Fibroblast of lung (primary cell): ENCODE results near the gene THAP5. TPM values are rescaled to one million over a fixed set of nuclear protein-coding genes. Genes with fewer than 3 reads are reported as not detected.

Experiments
- DNase-seq, 2 donors: peaks; one replicate each; pipeline versions ENCODE4 v3.0.0 to v3.0.0-alpha.2; 2010; ENCODE audit warnings: low read depth in 2 of 2
- H2AFZ ChIP-seq: 2 replicates; pipeline ENCODE4 v1.5.1; 2012; ENCODE audit warnings: low read length, control low read depth, inconsistent platforms
- H3K27ac ChIP-seq: 2 replicates; pipeline ENCODE4 v1.5.1; 2011; ENCODE audit warnings: low read length, control low read depth; ENCODE audit not compliant: insufficient read depth
- H3K27me3 ChIP-seq: 2 replicates; pipeline ENCODE4 v1.5.1; 2011; ENCODE audit warnings: mild to moderate bottlenecking, low read length; ENCODE audit not compliant: control insufficient read depth, insufficient read depth
- H3K36me3 ChIP-seq: 2 replicates; pipeline ENCODE4 v1.5.1; 2011; ENCODE audit warnings: low read length; ENCODE audit not compliant: control insufficient read depth, insufficient read depth
- H3K4me1 ChIP-seq: 2 replicates; pipeline ENCODE4 v1.5.1; 2011; ENCODE audit warnings: low read length; ENCODE audit not compliant: control insufficient read depth, insufficient read depth; ENCODE audit errors: extremely low read depth
- H3K4me2 ChIP-seq: 2 replicates; pipeline ENCODE4 v1.5.1; 2011; ENCODE audit warnings: low read length, control low read depth; ENCODE audit not compliant: insufficient read depth; ENCODE audit errors: extremely low read depth
- H3K4me3 ChIP-seq, 4 experiments: fragments of 200-600 bp in 1 of 4; sonication (generic) in 1 of 4; replicated peaks in 1 of 4; 2 replicates each; pipeline ENCODE4 v1.5.1; 2011 to 2016; ENCODE audit warnings: low read length in 4 of 4, low read depth in 3 of 4, mild to moderate bottlenecking in 3 of 4, control low read depth in 2 of 4, inconsistent platforms in 1 of 4, mixed read lengths in 1 of 4; ENCODE audit not compliant: insufficient read depth in 1 of 4; ENCODE audit errors: control extremely low read depth in 1 of 4
- H3K79me2 ChIP-seq: 2 replicates; pipeline ENCODE4 v1.5.1; 2012; ENCODE audit warnings: mild to moderate bottlenecking, low read length, inconsistent platforms; ENCODE audit not compliant: control insufficient read depth, insufficient read depth
- H3K9ac ChIP-seq: 2 replicates; pipeline ENCODE4 v1.5.1; 2011; ENCODE audit warnings: mild to moderate bottlenecking, low read length, control low read depth; ENCODE audit not compliant: insufficient read depth
- H3K9me3 ChIP-seq: 2 replicates; pipeline ENCODE4 v1.5.1; 2012; ENCODE audit warnings: low read depth, low read length; ENCODE audit not compliant: control insufficient read depth, insufficient read depth
- H4K20me1 ChIP-seq: 2 replicates; pipeline ENCODE4 v1.5.1; 2011; ENCODE audit warnings: low read length; ENCODE audit not compliant: control insufficient read depth, insufficient read depth; ENCODE audit errors: extremely low read depth
- CTCF ChIP-seq, 2 donors: IDR thresholded peaks in 1 of 2; conservative IDR thresholded peaks in 1 of 2; 1 replicate in 1 of 2; 2 replicates in 1 of 2; pipeline ENCODE4 v1.5.1; 2011 to 2012; ENCODE audit warnings: low read length in 2 of 2, control low read depth in 1 of 2, inconsistent platforms in 1 of 2, low read depth in 1 of 2, mild to moderate bottlenecking in 1 of 2
- EZH2 ChIP-seq: IDR thresholded peaks from 2 replicates; pipeline ENCODE4 v1.5.1; 2012; ENCODE audit warnings: low read length, control low read depth, mild to moderate bottlenecking; ENCODE audit errors: missing control alignments
- polyA plus RNA-seq, 2 donors: library from polyadenylated mRNA; depleted of rRNA in 1 of 2; stranded (reverse) in 1 of 2; unstranded in 1 of 2; fragments of >200 nt; gene quantifications; 2 replicates each; pipeline ENCODE4 v1.2.1, GENCODE V29; 2011 to 2012; ENCODE audit warnings: missing spikeins in 1 of 2
- total RNA-seq: library from RNA; depleted of rRNA; stranded (reverse); fragments of >200 nt; gene quantifications from 2 replicates; pipeline ENCODE4 v1.2.1, GENCODE V29; 2014

The THAP5 gene
- total and polyA plus RNA-seq, 2 donors (not counting 1 experiment from before 2014, with no cell fraction given), result 18.4 to 24.1 TPM

GRCh38 chr7:108576116-108576515 lies 6.6 kb upstream of the THAP5 start:
- no peaks in the 10 kb centered on the region for H3K27me3 ChIP-seq
- no peak overlapping the region for H3K4me3 ChIP-seq
- no peaks in the 10 kb centered on the region for H3K36me3 ChIP-seq
- H3K9me3 ChIP-seq, result no peaks in the 10 kb centered on the region
- H2AFZ ChIP-seq, result no peak overlapping the region
- H3K4me2 ChIP-seq, result no peak overlapping the region
- no peaks in the 10 kb centered on the region for H3K4me1 ChIP-seq
- no peaks in the 10 kb centered on the region for H4K20me1 ChIP-seq
- no peak overlapping the region for H3K27ac ChIP-seq
- H3K79me2 ChIP-seq, result peaks cover 5% of the 10 kb centered on the region
- TF ChIP-seq CTCF (conservative IDR thresholded peaks at IDR 0.05 in 1 of 2, IDR thresholded peaks at IDR 0.05 in 1 of 2; ENCODE audit: low read depth in 1 of 2, low read length in 2 of 2), result no peak
- TF ChIP-seq EZH2, result no peak
- H3K9ac ChIP-seq, result no peak overlapping the region
- DNase-seq, result no peak

GRCh38 chr7:108575156-108575555 lies 5.7 kb upstream of the THAP5 start:
- no peak for DNase-seq
- no peaks in the 10 kb centered on the region for H3K36me3 ChIP-seq
- H3K9ac ChIP-seq, result no peak overlapping the region
- H3K27ac ChIP-seq, result no peak overlapping the region
- H3K4me3 ChIP-seq, result no peak overlapping the region
- H3K79me2 ChIP-seq, result peaks cover 12% of the 10 kb centered on the region
- H3K4me2 ChIP-seq, result no peak overlapping the region
- TF ChIP-seq EZH2, result no peak
- no peak for TF ChIP-seq CTCF (conservative IDR thresholded peaks at IDR 0.05 in 1 of 2, IDR thresholded peaks at IDR 0.05 in 1 of 2; ENCODE audit: low read depth in 1 of 2, low read length in 2 of 2)
- no peaks in the 10 kb centered on the region for H3K9me3 ChIP-seq
- no peaks in the 10 kb centered on the region for H3K27me3 ChIP-seq
- H2AFZ ChIP-seq, result no peak overlapping the region
- no peaks in the 10 kb centered on the region for H4K20me1 ChIP-seq
- H3K4me1 ChIP-seq, result no peaks in the 10 kb centered on the region

GRCh38 chr7:108572480-108572879 lies 3.0 kb upstream of the THAP5 start:
- Histone ChIP-seq H4K20me1 (no peaks in the 10 kb centered on the region), H3K4me3 (no peak overlapping the region), H3K9ac (no peak overlapping the region), H3K36me3 (no peaks in the 10 kb centered on the region), H3K4me1 (no peaks in the 10 kb centered on the region), H3K27ac (no peak overlapping the region), H3K27me3 (no peaks in the 10 kb centered on the region), H2AFZ (no peak overlapping the region), H3K4me2 (no peak overlapping the region), H3K79me2 (peaks cover 28% of the 10 kb centered on the region), H3K9me3 (no peaks in the 10 kb centered on the region)
- no peak for TF ChIP-seq EZH2
- TF ChIP-seq CTCF (conservative IDR thresholded peaks at IDR 0.05 in 1 of 2, IDR thresholded peaks at IDR 0.05 in 1 of 2; ENCODE audit: low read depth in 1 of 2, low read length in 2 of 2), result no peak
- DNase-seq, result no peak
